Activated T-cell treated with anti-CD3 and anti-CD28 coated beads for 24 hours (primary cell): ENCODE data around the gene NSUN2.
A peak's percentile ranks its signal among the peaks of the same experiment; 100 is the strongest.
"Not testable (repeated sequence)": the region's sequence is repeated elsewhere in the genome, so short reads cannot be mapped to it uniquely, and the experiment has no call there.

Experiments used
- DNase-seq: peaks from one replicate; pipeline ENCODE4 v3.0.0-alpha.2; 2020; ENCODE audit warnings: low read depth

NSUN2 gene

DNA sequence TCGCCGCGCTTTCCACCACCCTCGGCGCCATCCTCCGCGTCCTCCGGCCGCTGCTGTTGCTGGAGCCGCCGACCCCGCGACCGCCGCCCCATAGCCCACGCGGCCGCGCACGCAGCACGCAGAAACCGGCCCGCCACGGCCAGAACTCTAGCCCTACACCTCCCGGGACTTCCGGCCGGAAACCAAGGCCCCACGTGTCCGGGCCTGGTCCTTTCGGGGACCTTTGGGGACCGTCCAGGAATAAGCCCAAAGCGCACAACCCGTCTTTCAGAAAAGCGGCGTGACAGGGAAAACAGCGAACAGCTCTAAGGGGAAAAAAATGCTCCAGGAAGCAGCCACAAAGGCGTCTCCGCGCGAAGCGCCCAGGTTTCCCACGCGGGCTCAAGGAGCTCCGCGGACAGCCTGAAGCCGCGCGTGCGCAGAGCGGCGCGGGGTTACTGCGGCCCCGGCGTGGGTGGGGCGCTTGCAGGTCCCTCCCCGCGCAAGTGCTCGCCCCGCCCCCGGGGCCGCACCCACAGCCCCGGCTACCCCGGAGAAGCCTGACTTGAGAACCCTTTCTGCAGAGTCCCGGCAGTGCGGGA is at the start of gene NSUN2, which contains the start of gene SRD5A1:
Gene NSUN2 (minus strand): TSS at position 157 of the 581 bp plus-strand sequence. CDS start 65 bp downstream, at position 92.
Gene SRD5A1 (plus strand): TSS at position 553 of the 581 bp plus-strand sequence. CDS start 137 bp downstream, outside the sequence.
- peak; percentile 85 for DNase-seq

DNA sequence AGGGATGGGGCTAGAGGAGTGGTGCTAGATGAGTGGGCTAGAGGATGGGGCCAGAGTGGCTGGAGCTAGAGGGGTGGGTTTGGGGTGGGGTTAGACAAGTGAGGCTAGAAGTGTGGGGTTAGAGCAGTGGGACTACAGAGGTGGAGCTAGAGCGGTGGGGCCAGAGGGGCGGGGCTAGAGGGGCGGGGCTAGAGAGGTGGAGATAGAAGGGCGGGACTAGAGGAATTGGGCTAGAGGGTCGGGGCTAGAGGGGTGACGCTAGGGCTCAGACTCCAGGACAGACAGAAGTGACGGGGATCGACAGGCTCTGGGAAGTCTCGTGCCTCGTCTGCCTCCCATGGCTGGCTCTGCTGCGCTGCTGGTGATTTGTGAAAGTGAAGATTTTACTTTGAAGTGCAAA is 49.4 kb upstream of the NSUN2 start:
- no peak for DNase-seq

DNA sequence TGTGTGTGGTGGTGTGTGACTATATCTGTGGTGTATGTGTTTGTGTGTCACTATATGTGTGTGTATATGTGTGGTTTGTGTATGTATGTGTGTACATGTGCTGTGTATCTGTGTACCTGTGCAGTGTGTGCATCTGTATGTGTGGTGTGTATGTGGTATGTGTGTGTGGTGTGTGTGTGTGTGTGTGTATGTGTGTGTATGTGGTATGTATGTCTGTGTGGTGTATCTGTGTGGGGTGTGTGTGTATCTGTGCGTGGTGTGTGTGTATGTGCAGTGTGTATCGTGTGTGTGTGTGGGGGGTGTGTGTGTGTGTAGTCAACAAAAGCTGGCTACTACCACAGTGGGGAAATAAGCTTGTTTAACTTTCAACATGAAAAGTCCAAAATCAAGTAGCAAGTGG is 48.8 kb upstream of the NSUN2 start:
- DNase-seq, result no peak

DNA sequence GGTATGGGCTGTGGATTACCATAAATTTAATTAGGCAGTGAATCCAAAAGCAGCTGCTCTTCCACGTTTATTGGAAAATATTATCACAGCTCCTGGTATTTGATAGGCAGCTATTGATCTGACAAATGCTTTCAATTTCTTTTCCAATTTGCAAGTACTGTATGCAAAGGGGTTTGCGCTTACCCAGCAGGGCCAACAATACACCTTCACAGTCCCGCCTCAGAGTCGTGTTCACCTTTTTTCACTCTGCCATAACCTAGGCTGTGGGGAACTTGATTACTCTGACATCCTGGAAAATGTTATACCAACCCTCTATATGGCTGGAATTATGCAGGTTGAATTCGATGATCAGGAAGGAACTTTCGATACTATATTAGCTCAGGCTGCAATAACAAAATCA is 48.1 kb upstream of the NSUN2 start:
- DNase-seq, result no peak

DNA sequence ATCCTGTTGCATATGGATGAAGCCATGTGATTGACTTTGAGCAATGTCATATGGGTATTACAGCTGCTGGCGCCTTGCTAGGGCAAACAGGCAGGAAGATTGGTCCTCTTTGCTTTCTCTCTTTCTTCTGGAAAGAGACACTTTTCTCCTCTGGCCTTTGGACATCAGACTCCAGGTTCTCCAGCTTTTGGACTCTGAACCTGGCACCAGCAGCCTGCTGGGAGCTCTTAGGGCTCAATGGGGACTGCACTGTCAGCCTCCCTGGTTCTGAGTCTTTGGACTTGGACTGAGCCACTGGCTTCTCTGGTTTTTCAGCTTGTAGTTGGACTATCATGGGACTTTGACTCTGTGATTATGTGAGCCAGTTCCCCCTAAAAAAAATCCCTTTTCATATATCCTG is 45.5 kb upstream of the NSUN2 start:
- DNase-seq, result no peak

DNA sequence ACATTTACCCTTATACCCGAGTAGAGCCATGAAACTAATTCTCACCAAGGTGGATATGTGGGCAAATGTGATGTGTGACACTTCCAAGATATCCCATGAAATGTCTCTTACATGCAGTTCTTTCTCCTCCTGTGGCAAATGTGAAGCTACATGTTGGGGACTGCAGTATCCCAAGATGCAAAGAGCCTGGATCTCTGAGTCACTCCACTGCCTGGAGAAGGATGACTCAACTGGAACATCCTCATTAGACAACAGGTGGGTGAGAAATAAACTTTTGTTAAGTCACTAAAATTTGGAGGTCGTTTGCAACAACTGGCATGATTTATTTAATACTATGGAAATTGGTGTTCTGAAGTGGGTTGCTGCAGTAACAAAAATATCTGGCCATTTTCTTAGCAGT is 43.9 kb upstream of the NSUN2 start:
- DNase-seq, result no peak

DNA sequence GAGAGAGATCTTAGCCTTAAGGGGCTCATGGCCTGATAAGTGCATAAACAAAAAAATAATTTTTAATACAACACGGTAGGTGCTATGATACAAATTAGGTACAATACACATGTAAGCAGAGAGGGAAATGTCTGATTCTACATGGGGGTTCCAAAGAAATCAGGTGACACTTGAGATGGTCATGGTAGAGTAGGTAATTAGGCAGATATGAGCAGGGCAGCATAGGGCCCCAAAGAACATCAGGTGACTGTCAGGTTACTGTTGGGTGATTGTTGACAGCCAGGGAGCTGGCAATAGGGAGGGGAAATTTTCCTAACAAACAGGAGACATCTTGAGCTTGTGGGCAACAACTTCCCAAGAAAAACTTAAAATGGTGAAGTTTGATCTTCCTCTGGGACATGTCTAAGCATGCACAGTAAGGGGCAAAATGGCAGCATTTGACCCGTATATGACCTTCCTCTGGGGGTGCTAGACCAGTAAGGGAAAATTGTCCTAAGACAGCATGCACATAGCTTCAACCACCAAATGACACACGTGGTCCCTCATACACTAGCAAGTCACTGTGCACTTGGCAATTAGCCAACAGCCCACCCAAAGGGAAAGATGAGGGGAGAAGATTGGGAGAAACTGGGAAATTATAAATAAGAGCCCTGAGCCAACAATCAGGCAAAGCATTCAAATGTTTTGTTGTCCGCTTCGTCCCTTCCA is 43.1 kb upstream of the NSUN2 start:
- DNase-seq, result no peak

DNA sequence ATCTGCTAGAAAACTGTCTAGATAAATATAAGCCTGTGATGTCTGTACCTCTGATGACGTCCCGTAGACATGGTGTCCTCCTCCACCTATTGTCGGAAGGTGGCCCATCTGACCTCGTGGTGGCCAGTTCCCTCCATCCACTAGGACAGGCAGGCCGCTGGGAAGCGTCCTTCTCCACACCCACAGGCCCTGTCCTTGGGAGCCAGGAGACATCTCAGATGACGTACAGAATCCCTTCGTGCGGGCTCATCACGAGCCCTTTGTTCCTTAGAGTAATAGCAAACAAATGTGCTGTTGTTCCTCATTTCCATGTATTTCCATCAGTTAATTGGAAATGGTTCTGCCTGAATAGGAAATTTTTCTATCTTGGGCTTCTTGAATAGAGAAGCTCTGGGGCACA is 42.0 kb upstream of the NSUN2 start:
- no peak for DNase-seq

DNA sequence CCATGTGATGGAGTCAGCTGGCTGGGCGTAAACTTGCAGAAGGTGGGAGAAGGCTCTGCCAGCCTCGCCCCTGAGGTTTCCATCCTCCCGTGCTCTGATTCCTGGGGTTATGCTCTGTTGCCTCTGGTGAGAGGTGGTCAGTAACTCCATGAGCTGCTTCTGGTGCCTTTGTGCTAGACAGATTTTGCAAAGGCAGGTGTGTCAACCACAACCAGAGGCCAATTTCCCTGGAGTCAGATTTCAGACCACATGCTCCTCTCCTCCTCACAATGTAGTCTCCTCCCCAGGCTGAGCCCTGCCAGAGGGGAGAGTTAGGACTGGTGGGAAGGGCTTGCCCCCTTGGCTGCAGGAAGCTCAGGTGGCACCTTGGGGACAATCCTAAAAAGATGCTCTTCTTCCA is 41.6 kb upstream of the NSUN2 start:
- DNase-seq, result no peak

DNA sequence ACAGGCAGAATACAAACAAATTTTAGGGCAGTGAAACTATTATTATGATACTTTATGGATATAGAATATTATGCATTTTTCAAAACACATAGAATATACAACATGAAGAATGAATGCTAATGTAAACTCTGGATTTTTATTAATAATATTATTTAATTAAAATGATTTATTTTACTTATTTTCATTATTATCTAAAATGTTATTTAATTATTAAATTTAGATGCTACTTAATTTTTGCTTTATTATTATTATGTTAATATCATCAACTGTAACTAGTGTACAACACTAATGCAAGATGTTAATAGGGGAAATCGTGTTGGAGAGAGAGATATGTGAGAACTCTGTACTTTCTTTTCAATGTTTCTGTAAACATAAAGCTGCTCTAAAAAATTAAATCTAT is 41.1 kb upstream of the NSUN2 start:
- DNase-seq, result no peak

DNA sequence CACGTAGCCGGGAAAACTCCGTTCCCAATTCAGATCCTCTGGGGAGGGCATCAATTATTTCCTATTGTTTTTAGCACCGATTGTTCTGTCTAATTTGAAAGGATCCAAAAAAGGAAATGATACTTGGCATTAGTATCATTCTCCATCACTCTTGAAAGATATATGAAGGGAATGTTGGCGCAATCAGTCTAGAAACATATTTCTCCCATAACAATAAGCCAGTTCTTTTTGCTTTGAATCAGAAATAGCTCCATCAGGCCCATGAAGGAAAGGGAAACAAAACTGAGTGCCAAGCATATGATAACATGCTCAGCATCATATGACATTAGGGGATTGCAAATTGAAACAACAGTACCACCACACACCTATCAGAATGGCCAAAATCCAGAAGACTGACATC is 40.2 kb upstream of the NSUN2 start:
- no peak for DNase-seq

DNA sequence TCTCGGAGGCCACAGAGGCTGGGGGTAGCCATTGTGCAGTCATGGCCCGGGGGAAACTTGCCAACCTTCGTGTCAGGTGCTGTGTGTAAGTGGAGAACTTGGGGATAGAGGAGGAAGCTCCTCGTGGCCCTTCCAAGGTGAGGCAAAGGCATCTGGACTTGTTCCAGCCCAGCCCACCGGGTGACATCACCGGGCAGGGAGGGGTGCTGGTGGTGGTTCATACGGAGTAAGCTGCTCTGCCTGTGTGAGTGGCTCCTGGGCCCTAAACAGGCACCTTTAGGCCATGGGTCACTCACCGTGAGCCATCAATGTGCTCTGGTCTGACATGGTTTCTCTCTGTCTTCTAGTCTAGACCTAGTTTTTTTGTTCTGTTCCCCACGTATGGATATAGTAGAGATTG is 35.9 kb upstream of the NSUN2 start:
- DNase-seq, result not testable (repeated sequence)

DNA sequence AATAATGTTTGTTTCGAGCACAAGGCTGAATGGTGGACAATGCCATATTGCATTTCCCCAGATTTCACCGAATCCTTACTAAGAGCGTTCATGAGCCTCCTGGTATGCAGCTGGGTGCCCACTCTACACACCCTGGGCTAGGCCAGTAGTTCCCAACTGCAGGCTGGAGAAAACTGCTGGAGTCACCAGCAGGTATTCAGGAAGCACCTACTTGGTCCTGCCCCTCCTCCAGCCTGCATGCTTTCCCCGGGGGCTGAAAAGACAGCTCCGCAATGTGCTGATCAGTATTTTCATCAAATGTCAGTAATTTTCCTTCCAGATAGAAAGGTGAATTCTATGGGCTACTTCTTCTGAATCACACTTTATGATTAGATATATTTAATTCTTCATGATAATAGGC is 34.8 kb upstream of the NSUN2 start:
- no peak for DNase-seq

DNA sequence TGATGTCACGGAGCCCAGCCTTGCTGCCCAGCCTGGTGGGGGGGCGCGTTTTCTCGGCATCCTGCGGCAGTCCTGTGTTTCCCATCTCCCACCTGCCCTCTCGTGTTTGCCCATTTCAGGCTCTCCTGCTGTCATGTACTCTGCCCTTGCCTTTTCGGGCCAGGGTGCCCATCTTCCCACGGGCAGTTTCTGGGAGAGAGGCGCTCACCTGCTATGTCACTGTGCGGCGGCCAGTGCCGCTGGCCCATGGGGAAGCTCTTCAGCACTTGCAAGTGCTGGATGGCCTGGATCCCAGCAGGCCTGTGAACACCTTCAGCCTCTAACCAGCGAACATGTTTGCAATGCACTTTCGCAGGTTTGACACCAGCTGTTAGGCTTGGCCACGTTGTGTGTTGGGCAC is 33.9 kb upstream of the NSUN2 start:
- no peak for DNase-seq

DNA sequence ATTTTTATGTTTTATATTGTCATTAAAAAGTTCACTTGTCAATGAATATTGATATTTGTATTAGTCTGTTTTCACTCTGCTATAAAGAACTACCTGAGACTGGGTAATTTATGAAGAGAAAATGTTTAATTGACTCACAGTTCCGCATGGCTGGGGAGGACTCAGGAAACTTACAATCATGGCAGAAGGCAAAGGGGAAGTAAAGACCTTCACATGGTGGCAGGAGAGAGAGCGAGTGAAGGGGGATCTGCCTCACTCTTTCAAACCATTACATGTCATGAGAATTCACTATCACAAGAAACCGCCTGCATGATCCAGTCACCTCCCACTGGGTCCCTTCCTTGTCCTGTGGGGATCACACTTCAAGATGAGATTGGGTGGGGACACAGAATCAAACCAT is 27.8 kb upstream of the NSUN2 start:
- DNase-seq, result no peak

DNA sequence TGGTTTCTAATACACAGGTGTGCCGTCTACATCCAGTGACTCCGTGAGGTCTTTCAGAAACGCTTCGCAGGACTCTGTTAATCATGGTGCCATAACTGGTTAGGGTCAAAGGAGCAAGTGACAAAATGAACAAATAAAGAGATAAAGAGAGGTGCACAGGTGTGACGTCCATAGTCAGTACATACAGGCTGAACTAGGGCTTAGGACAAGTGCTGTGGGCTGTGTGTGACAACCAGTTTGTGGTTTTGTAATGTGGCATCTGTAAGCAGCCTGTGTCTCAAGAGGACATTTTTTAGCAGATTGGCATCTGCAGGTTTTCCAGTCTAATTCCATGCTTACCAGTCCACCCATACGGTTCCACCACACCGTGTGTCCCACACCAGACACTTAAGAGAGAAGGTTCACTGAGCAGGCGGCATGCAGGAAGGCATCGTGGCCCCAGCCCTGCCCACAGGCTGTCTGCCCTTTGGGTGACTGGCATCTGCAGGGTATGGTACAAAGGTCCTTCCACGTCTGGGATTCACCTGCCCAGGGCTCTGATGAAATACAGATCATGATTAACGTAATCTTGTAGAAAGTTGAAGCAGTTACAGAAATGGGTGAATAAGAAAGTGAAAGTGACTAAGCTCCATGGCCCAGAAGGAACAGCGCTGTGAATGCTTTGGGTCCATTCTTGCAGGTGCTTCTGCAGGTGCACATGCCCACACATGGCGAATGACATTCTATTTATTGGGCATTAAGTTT is 27.3 kb upstream of the NSUN2 start:
- no peak for DNase-seq

DNA sequence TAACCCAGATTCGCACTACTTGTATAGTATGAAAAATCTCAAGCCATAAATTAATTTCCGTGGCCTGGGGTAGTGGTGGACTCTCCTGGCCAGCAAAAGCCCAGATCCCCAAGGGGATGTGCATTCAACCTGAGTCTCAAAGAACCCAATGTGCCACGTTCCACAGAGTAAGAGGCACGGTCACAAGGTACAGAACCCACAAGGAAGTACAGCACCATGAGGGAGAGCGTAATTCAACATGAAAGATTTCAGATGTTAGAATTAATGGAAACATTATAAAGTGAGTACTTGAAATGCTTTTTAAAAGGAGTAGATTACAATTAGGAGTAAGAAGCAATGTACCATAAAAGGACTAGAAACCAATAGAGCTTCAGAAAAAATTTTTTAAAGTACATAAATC is 23.8 kb upstream of the NSUN2 start:
- no peak for DNase-seq

DNA sequence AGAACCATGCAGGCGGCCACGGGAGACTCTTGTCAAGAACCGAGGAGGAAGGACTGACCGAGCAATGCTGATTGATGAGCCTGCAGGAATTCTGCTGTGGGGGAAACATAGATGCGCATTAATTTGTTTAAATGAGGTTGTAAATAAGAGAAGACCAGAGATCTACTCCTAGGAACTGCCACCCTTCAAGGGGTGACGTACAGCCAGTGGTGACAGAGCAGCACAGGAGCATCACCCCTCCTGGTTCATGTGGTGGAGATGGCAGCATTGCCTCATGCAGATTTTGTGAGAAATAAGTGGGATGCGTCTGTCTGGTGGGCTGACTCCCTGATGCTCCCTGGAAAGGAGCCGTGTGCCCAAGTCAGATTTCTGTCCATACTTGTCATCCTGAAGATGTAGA is 22.6 kb upstream of the NSUN2 start:
- no peak for DNase-seq

DNA sequence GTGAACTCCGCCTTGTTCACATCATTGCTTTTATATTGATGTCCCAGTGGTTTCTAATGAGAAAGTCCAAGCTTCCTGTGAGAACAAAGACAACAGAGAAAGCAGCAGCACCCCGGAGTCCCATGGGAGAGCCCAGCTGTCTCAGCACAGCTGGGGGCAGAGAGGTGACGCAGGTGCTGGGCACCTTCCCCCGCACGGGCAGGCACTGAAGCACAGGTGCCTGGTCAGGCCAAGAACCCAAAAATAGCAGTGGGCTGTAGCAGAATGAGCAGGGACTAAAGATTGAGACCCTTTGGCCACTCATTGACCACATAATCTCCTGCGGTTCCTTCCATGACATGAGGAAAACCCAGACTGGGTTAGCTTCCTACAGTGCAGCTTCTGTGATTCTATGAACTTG is 19.2 kb upstream of the NSUN2 start:
- DNase-seq, result no peak

DNA sequence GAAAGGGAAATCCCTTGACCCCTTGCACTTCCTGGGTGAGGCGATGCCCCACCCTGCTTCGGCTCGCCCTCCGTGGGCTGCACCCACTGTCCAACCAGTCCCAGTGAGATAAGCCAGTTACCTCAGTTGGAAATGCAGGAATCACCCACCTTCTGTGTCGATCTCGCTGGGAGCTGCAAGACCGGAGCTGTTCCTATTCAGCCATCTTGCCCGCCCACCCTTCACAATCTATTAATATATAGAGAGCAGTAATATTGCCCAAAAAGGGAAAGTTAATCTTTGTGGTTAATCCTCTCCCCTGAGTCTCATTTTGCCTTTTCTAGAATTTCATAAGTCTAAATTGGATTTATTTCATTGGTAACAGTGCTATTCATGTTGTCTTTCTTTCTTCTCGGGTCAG is 16.8 kb upstream of the NSUN2 start:
- DNase-seq, result no peak

DNA sequence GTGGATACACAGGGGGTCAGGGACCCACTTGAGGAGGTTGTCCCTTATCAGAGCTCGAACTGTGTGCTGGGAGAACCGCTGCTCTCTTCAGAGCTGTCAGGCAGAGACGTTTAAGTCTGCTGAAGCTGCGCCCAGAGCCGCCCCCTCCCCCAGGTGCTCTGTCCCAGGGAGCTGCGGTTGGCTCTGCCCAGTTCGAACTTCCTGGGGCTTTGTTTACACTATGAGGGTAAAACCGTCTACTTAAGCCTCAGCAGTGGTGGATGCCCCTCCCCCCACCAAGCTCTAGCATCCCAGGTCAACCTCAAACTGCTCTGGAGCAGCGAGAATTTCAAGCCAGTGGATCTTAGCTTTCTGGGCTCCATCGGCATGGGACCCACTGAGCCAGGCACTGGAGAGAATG is 16.3 kb upstream of the NSUN2 start:
- no peak for DNase-seq

DNA sequence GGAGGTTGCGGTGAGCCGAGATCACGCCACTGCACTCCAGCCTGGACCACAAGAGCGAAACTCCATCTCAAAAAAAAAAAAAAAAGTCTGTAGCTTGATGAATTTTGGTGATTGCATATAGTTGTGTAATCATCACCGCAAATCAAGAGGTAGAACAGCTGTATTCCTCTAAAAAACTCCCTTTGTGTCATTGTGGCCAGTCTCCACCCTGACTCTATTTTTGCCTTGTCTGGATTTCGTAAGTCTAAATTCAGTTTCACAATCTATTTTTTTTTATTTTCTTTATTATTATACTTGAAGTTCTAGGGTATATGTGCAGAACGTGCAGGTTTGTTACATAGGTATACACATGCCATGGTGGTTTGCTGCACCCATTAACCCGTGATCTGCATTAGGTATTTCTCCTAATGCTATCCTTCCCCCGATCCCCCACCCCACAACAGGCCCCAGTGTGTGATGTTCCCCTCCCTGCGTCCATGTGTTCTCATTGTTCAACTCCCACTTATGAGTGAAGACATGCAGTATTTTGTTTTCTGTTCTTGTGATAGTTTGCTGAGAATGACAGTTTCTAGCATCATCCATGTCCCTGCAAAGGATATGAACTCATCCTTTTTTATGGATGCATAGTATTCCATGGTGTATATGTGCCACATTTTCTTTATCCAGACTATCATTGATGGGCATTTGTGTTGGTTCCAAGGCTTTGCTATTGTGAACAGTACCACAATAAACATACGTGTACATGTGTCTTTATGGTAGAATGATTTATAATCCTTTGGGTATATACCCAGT is 12.9 kb upstream of the NSUN2 start:
- DNase-seq, result not testable (repeated sequence)
